Lung (tissue), 12 donors: ENCODE measurements around the gene ALDH18A1. TPM values are rescaled to one million over a fixed set of nuclear protein-coding genes. Genes with fewer than 3 reads are reported as not detected.
A peak's percentile ranks its signal among the peaks of the same experiment; 100 is the strongest.

ENCODE experiments used
- ATAC-seq: fragments of 200-7000 bp; cut with Tn5 transposase; one replicate; pipeline ENCODE4 v1.9.1; 2020; ENCODE audit warnings: moderate number of reproducible peaks; ENCODE audit not compliant: insufficient read depth, low FRiP score
- DNase-seq, 3 donors: peaks; one replicate each; pipeline ENCODE4 v3.0.0-alpha.2; 2013 to 2017
- H3K27ac ChIP-seq, 2 donors: one replicate each; pipeline ENCODE4 v1.5.1; 2013; ENCODE audit warnings: mild to moderate bottlenecking in 2 of 2, moderate library complexity in 2 of 2, control low read depth in 1 of 2, inconsistent platforms in 1 of 2, low read depth in 1 of 2, low read length in 1 of 2
- H3K27me3 ChIP-seq, 3 donors: one replicate each; pipeline ENCODE4 v1.5.1; 2013; ENCODE audit warnings: low read length in 2 of 3; ENCODE audit not compliant: control insufficient read depth in 3 of 3, insufficient read depth in 3 of 3
- H3K36me3 ChIP-seq, 4 donors: one replicate each; pipeline ENCODE4 v1.5.1; 2013; ENCODE audit warnings: low read length in 4 of 4, mild to moderate bottlenecking in 1 of 4, moderate library complexity in 1 of 4; ENCODE audit not compliant: control insufficient read depth in 4 of 4, insufficient read depth in 4 of 4
- H3K4me1 ChIP-seq, 5 donors: one replicate each; pipeline ENCODE4 v1.5.1; 2013; ENCODE audit warnings: low read length in 5 of 5, mild to moderate bottlenecking in 2 of 5, moderate library complexity in 1 of 5; ENCODE audit not compliant: control insufficient read depth in 5 of 5, insufficient read depth in 5 of 5
- H3K4me3 ChIP-seq: one replicate; pipeline ENCODE4 v1.5.1; 2013; ENCODE audit warnings: mild to moderate bottlenecking, control low read depth, moderate library complexity
- H3K9ac ChIP-seq, 2 donors: one replicate each; pipeline ENCODE4 v1.5.1; 2013; ENCODE audit warnings: low read length in 2 of 2, control low read depth in 1 of 2; ENCODE audit not compliant: insufficient read depth in 1 of 2
- H3K9me3 ChIP-seq, 4 donors: one replicate each; pipeline ENCODE4 v1.5.1; 2013; ENCODE audit warnings: low read length in 3 of 4, mild to moderate bottlenecking in 1 of 4, moderate library complexity in 1 of 4; ENCODE audit not compliant: control insufficient read depth in 4 of 4, insufficient read depth in 3 of 4
- WGBS, 2 donors: extraction: QIAGEN DNeasy Blood & Tissue Kit; methylation state at CpG; one replicate each; pipeline ENCODE4 v1.1.7; 2013; 5-methylcytosine and 5-hydroxymethylcytosine counted together
- polyA plus RNA-seq, 2 donors: library from polyadenylated mRNA; stranded (reverse); fragments of 200-250 nt; gene quantifications; one replicate each; pipeline ENCODE4 v1.2.1, GENCODE V29; 2013
- total RNA-seq, 2 donors: library from RNA; depleted of rRNA in 1 of 2; stranded (reverse); fragments of >200 nt in 1 of 2; gene quantifications; one replicate each; pipeline ENCODE4 v1.2.1, GENCODE V29; 2014 to 2021
- TF ChIP-seq, protein P1 (sequence below): IDR thresholded peaks from 2 replicates; pipeline ENCODE4 v1.5.1; 2012; ENCODE audit warnings: mild to moderate bottlenecking; ENCODE audit errors: control extremely low read depth, extremely low read depth
- donor health status: control.
- donor health status: control.
- donor health status: Bipolar disorder and iron deficiency.
- donor health status: healthy.
- donor health status: DM: yes; HTN: yes; CAD: no.

The ALDH18A1 gene
- total and polyA plus RNA-seq, 4 donors: 12.6 to 44.5 (median 30.2) TPM

DNA sequence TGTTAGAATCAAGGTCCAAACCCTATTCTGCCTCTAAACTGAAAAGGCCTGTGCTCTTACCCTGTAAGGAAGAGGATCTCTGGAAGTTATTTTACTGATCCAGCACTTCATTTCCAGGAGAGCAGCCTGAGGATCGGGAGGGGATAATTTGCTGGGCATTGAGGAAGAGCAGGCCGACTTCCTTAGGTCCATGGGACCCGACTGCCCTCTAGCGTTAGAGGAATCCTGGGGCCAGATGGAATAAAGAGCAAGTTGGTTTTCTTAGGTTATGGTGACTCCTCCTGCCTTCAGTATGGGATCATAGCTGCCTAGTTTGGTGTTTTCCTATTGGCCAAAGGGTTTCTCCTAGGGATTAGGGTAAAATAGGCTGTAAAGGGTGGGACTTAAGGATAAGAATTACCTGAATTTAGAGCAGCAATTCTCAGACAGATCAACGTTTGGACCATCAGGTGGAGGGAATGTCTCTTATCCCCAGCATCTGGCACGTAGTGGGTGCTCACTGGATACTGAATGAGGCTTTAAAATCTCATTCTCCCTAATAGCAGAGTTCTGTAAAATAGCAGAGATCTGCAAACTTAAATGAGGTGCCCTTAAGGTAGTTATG, 55.3 kb downstream of the ALDH18A1 start:
- ATAC-seq: peak; percentile 88
- Histone ChIP-seq H3K4me1 (peaks cover 0 to 9% (median 0%) of the 10 kb centered on the region in 5 donors), H3K36me3 (peaks cover 0 to 4% (median 0%) of the 10 kb centered on the region in 4 donors), H3K27ac (no peak overlapping the region), H3K9ac (no peak overlapping the region), H3K9me3 (no peaks in the 10 kb centered on the region), H3K27me3 (no peaks in the 10 kb centered on the region), H3K4me3 (no peak overlapping the region)
- peak; percentile 90 to 95 (median 95) for DNase-seq
- TF ChIP-seq, protein P1, sequence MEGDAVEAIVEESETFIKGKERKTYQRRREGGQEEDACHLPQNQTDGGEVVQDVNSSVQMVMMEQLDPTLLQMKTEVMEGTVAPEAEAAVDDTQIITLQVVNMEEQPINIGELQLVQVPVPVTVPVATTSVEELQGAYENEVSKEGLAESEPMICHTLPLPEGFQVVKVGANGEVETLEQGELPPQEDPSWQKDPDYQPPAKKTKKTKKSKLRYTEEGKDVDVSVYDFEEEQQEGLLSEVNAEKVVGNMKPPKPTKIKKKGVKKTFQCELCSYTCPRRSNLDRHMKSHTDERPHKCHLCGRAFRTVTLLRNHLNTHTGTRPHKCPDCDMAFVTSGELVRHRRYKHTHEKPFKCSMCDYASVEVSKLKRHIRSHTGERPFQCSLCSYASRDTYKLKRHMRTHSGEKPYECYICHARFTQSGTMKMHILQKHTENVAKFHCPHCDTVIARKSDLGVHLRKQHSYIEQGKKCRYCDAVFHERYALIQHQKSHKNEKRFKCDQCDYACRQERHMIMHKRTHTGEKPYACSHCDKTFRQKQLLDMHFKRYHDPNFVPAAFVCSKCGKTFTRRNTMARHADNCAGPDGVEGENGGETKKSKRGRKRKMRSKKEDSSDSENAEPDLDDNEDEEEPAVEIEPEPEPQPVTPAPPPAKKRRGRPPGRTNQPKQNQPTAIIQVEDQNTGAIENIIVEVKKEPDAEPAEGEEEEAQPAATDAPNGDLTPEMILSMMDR: peak; percentile 95
- WGBS, 2 donors: 26 to 28% methylated on average over 6 of the region's 6 CpGs

DNA sequence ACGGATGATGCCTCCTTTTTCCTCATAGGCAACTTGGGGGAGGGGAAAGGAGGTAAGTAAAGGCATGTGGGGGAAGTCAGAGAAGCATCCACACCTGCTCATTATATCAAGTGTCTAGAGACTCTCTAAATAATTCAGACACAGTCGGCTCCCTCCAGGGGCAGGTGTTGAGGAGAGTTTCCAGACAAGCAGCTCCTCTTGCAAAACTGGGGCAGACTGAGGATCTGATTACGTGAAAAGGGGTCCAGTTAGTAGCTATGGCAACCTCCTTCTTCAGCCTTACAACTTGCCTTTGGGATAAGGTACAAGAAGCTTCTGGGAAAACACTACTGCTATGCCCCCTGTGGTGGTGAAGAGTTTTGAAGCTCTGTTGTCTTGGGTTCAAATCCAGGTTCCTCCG, 56.4 kb downstream of the ALDH18A1 start:
- H3K27me3 ChIP-seq: no peaks in the 10 kb centered on the region
- TF ChIP-seq, protein P1: no peak
- H3K36me3 ChIP-seq: peaks cover 0 to under 1% (median 0%) of the 10 kb centered on the region in 4 donors
- DNase-seq: no peak
- H3K9ac ChIP-seq: no peak overlapping the region
- H3K4me1 ChIP-seq: peaks cover 0 to 2% (median 0%) of the 10 kb centered on the region in 5 donors
- WGBS, 2 donors: 83 to 89% methylated on average over 4 of the region's 4 CpGs
- no peak for ATAC-seq
- no peak overlapping the region for H3K4me3 ChIP-seq
- no peaks in the 10 kb centered on the region for H3K9me3 ChIP-seq
- no peak overlapping the region for H3K27ac ChIP-seq

DNA sequence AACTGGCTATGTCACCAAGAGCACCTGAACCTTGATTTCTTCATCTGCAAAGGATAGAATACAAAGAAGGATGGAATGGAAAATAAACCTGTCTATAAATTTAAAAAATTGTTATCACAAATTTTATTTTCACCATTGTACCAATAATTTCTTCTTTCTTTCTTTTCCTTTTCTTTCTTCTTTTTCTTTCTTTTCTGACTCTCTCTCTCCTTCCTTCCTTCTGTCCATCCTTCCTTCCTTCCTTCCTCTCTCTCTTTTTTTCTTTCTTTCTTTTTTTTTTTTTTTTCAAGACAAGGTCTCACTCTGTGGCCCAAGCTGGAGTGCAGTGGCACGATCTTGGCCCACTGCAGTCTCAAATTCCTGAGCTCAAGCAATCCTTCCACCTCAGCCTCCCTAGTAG, 58.7 kb downstream of the ALDH18A1 start:
- H3K9me3 ChIP-seq: no peaks in the 10 kb centered on the region
- H3K27me3 ChIP-seq: no peaks in the 10 kb centered on the region
- no peaks in the 10 kb centered on the region for H3K36me3 ChIP-seq
- H3K4me1 ChIP-seq: no peaks in the 10 kb centered on the region
- TF ChIP-seq, protein P1: no peak
- no peak for ATAC-seq
- whole genome bisulfite sequencing, 2 donors: 96 to 100% methylated on average over 1 of the region's 1 CpG
- no peak overlapping the region for H3K27ac ChIP-seq
- H3K9ac ChIP-seq: no peak overlapping the region
- H3K4me3 ChIP-seq: no peak overlapping the region
- DNase-seq: no peak

DNA sequence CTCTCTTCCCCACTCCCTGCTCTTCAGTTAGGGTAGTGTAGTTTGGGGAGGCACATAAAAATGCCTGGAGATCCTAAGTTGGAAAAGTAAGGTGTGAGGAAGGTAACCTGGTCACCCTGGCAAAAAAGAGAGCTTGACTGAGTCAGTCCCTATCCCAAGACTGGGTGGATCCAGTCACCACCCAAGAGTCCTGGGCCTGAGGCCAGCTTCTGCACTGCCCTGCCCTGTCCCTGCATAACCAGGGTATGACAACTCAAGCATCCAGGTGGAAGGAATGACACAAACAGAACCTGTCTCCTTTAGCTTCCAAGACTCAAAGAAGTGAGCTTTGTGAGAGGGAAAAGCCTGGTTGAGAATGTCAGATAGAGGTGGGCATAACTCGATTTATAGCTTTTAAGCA, 68.5 kb downstream of the ALDH18A1 start:
- DNase-seq (no peak), ATAC-seq (no peak)
- TF ChIP-seq, protein P1: no peak
- no peaks in the 10 kb centered on the region for H3K9me3 ChIP-seq
- no peaks in the 10 kb centered on the region for H3K27me3 ChIP-seq
- no peak overlapping the region for H3K27ac ChIP-seq
- H3K4me1 ChIP-seq: no peaks in the 10 kb centered on the region
- no peak overlapping the region for H3K4me3 ChIP-seq
- 71 to 75% methylated on average over 1 of the region's 1 CpG for WGBS, 2 donors
- H3K36me3 ChIP-seq: no peaks in the 10 kb centered on the region
- no peak overlapping the region for H3K9ac ChIP-seq
